ENCODE data around the gene FAM199X. TPM values are rescaled to one million over a fixed set of nuclear protein-coding genes. Genes with fewer than 3 reads are reported as not detected.
A peak's percentile ranks its signal among the peaks of the same experiment; 100 is the strongest.

FAM199X gene
- total RNA-seq, 1 experiment from 2014 or later = 19.1 TPM

DNA sequence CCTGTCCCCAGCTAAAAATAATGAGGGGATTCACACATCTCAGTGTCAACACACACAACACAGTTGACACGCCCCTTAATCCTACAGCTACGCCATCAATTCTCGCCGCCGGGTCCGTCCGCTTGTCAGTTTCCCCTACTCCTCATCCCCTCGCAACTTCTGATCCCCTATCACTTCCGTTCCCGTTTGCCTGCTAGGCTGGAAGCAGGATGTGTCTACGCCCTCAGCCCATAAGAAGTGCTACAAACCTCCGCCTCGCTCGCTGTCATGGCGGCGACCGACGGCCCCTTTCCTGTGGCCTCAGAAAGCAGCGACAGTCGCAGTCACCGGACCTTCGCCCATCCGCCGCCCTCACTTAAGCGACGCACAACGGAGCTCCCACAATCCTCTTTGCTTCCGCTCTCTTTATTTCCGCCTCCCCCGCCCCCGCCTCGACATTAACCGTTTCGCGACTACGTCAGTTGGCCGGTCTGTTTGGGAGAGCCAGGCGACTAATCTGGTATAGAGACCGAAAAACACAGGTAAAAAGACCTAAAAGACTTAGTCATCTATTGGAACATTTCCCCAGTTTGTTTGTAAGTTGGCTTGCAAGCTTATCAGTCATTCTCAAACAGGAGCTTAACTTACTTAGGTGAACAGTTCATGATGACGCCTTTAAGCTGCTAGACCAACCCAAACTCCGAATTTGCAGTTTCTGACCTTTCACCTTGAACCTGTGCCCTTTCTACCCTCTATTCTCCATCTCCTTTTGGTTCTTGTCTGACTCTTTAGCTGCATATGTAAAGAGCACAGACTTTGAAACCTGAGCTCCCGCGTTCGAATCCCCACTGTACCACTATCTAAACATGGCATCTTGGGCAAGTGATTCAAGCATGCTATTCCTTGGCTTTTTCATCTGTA lies 9.4 kb upstream of the FAM199X start, which contains the start of gene SLC25A53:
TSS of gene SLC25A53 (minus strand) at position 380 of the 900 bp plus-strand sequence. CDS start 51,752 bp downstream, outside the sequence.
- DNase-seq = peak; percentile 79 to 85
- H3K9me3 Mint-ChIP-seq (ENCODE audit: unreplicated experiment) = no peaks in the 10 kb centered on the region
- H3K27me3 Mint-ChIP-seq (ENCODE audit: insufficient read depth, unreplicated experiment) = no peaks in the 10 kb centered on the region
- Histone ChIP-seq H3K36me3 (ENCODE audit: control insufficient read depth, insufficient read depth, low read length) (no peaks in the 10 kb centered on the region), H3K27me3 (replicated peaks; ENCODE audit: control insufficient read depth, insufficient read depth, low read length) (no peaks in the 10 kb centered on the region), H3K9me3 (no peaks in the 10 kb centered on the region), H3K4me3 (ENCODE audit: low read depth, low read length) (peak within 1 kb of the TSS; percentile 72), H3K4me1 (no peaks in the 10 kb centered on the region)
- peak within 1 kb of the TSS; percentile 98 for H3K27ac Mint-ChIP-seq (ENCODE audit: unreplicated experiment)
- CTCF ChIA-PET = interaction anchor here (0.7 to 0.8 kb wide), 2 partner anchors 9 to 10 kb away, joined by 3 read pairs; partner anchors contain the start of gene FAM199X
- POLR2A ChIA-PET = interaction anchor here (1.4 kb wide), 1 partner anchor 9 kb away, joined by 5 read pairs; the partner anchor contains the start of gene FAM199X
- H3K4me3 Mint-ChIP-seq (ENCODE audit: unreplicated experiment) = peak within 1 kb of the TSS; percentile 93
- no peaks in the 10 kb centered on the region for H3K4me1 Mint-ChIP-seq (ENCODE audit: low read depth, unreplicated experiment)
- intact Hi-C loops (cut with micrococcal nuclease; ENCODE audit: unreplicated experiment) = no loop called here
- TSS peak; percentile 91 for BruUV-seq (replicated peaks)
- H3K36me3 Mint-ChIP-seq (ENCODE audit: insufficient read depth, unreplicated experiment) = peaks cover 9% of the 10 kb centered on the region
- no peak for TF ChIP-seq CTCF (IDR thresholded peaks at IDR 0.05; ENCODE audit: insufficient read depth in 1 of 2, low read depth in 1 of 2, low read length in 1 of 2, severe bottlenecking in 1 of 2, unreplicated experiment in 1 of 2)

DNA sequence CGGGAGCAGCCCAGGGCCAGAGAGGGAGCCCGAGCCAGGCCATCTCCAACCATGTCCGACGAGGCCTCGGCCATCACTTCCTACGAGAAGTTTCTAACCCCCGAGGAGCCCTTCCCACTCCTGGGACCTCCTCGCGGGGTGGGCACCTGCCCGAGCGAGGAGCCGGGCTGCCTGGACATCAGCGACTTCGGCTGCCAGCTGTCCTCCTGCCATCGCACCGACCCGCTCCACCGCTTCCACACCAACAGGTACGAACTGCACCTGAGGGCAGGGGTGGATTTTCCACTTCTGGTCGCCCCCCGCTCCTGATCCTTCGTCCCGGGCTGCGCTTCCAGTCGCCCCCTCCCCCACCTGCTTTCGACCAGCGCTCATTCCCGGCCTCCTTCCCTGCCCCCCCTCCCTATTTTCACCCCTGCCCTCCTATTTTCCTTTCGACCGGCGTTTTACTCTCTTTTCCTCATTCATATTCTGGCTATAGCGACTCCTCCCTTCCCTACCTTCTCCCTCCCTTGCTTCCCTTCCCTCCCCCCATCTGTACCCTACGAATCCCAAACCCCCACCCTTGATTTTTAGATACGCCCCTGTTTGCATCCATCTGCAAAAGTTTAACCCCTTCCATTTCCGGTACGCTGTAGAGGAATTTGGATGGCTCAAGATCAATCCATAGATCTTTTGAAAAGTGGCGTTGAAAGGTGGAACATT lies 633 bp downstream of the FAM199X start:
- Mint-ChIP-seq H3K4me1 (ENCODE audit: low read depth, unreplicated experiment) (no peaks in the 10 kb centered on the region), H3K27me3 (ENCODE audit: insufficient read depth, unreplicated experiment) (no peaks in the 10 kb centered on the region), H3K27ac (ENCODE audit: unreplicated experiment) (peak overlapping the region; percentile 73), H3K9me3 (ENCODE audit: unreplicated experiment) (no peaks in the 10 kb centered on the region), H3K4me3 (ENCODE audit: unreplicated experiment) (peak overlapping the region; percentile 78), H3K36me3 (ENCODE audit: insufficient read depth, unreplicated experiment) (peaks cover 5% of the 10 kb centered on the region)
- no peaks in the 10 kb centered on the region for H3K36me3 ChIP-seq (ENCODE audit: control insufficient read depth, insufficient read depth, low read length)
- TF ChIP-seq CTCF (IDR thresholded peaks at IDR 0.05; ENCODE audit: insufficient read depth in 1 of 2, low read depth in 1 of 2, low read length in 1 of 2, severe bottlenecking in 1 of 2, unreplicated experiment in 1 of 2) = no peak
- no peaks in the 10 kb centered on the region for H3K9me3 ChIP-seq
- no TSS peak for BruUV-seq (replicated peaks)
- no peaks in the 10 kb centered on the region for H3K27me3 ChIP-seq (replicated peaks; ENCODE audit: control insufficient read depth, insufficient read depth, low read length)
- ChIA-PET POLR2A (interaction anchor here (1.7 kb wide), 1 partner anchor 10 kb away, joined by 5 read pairs; the partner anchor contains the start of gene SLC25A53), CTCF (interaction anchor here (0.6 to 0.7 kb wide), 3 partner anchors 10 to 29 kb away, joined by 3 to 8 read pairs (median 4); partner anchors contain the start of gene SLC25A53)
- DNase-seq = no peak
- H3K4me3 ChIP-seq (ENCODE audit: low read depth, low read length) = peak overlapping the region; percentile 90
- no peaks in the 10 kb centered on the region for H3K4me1 ChIP-seq
- intact Hi-C loops (cut with micrococcal nuclease; ENCODE audit: unreplicated experiment) = no loop called here

- Histone ChIP-seq H3K27me3 (replicated peaks; ENCODE audit: control insufficient read depth, insufficient read depth, low read length) (no peaks in the 10 kb centered on the region), H3K9me3 (no peaks in the 10 kb centered on the region), H3K36me3 (ENCODE audit: control insufficient read depth, insufficient read depth, low read length) (no peaks in the 10 kb centered on the region), H3K4me3 (ENCODE audit: low read depth, low read length) (no peak overlapping the region), H3K4me1 (no peaks in the 10 kb centered on the region)
- no peaks in the 10 kb centered on the region for H3K27me3 Mint-ChIP-seq (ENCODE audit: insufficient read depth, unreplicated experiment)
- no peak for TF ChIP-seq CTCF (IDR thresholded peaks at IDR 0.05; ENCODE audit: insufficient read depth in 1 of 2, low read depth in 1 of 2, low read length in 1 of 2, severe bottlenecking in 1 of 2, unreplicated experiment in 1 of 2)
- ChIA-PET POLR2A (no interaction called here), CTCF (no interaction called here)
- H3K36me3 Mint-ChIP-seq (ENCODE audit: insufficient read depth, unreplicated experiment) = peaks cover 5% of the 10 kb centered on the region
- peak overlapping the region; percentile 78 for H3K4me3 Mint-ChIP-seq (ENCODE audit: unreplicated experiment)
- intact Hi-C loops (cut with micrococcal nuclease; ENCODE audit: unreplicated experiment) = no loop called here
- DNase-seq = no peak
- BruUV-seq (replicated peaks) = TSS peak; percentile 53
- H3K27ac Mint-ChIP-seq (ENCODE audit: unreplicated experiment) = no peak overlapping the region
- no peaks in the 10 kb centered on the region for H3K4me1 Mint-ChIP-seq (ENCODE audit: low read depth, unreplicated experiment)
- no peaks in the 10 kb centered on the region for H3K9me3 Mint-ChIP-seq (ENCODE audit: unreplicated experiment)
These were observed 1.9 kb downstream of the FAM199X start for GRCh38 chrX:104168127-104168526.
